Measurements from ENCODE around the gene PLXNA4.

Gene PLXNA4

GRCh38 chr7:132097550-132098134 lies 478.6 kb downstream of the PLXNA4 start:
- DNase-seq, result peak; percentile 81

GRCh38 chr7:132095111-132095765 lies 481.0 kb downstream of the PLXNA4 start:
- peak; percentile 68 for DNase-seq

DNA sequence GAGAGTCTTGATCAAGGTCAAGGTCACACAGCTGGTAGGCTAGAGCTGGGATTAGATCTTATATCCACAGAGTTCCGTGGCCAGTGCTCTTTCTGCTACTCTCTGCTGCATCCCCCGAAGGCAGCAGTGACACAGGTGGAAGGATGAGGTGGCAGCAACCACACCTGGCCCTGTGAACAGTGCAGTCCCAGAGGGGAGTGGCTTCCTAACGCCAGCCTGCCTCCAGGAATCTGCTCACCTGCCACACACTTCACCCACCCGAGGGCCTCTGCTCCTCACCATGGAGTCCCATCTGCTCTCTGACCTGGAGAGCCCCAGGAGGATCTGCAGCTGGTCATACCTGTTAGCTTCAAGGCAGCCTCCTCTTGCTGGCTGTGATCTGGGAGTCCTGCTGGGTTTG lies 484.2 kb downstream of the PLXNA4 start:
- DNase-seq, result peak; percentile 76

- DNase-seq, result no peak
Observed at GRCh38 chr7:132091706-132092105, 484.6 kb downstream of the PLXNA4 start.

- no peak for DNase-seq
Observed at GRCh38 chr7:132090444-132090843, 485.8 kb downstream of the PLXNA4 start.

- no peak for DNase-seq
Observed at GRCh38 chr7:132089356-132089755, 486.9 kb downstream of the PLXNA4 start.

DNA sequence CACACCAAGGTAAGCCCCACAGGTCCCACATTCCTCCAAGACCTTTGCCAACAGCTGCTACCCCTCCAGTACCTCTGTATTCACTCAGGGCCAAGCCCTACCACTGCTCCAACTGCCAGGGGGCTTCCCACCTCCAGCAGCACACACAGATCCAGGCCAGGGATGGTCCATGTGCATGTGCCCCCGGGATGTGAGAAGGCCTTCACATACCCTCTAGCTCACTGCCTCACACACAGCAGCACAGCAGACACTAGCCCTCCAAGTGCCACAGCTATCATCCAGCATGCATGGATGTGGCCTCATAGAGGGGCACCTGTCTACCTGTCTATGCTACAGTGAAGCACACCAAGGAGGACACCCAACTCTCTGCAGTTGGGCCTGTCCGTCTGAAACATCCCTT lies 488.8 kb downstream of the PLXNA4 start:
- no peak for DNase-seq

GRCh38 chr7:132084776-132085388 lies 491.4 kb downstream of the PLXNA4 start:
- DNase-seq, result no peak

GRCh38 chr7:132083537-132084123 lies 492.6 kb downstream of the PLXNA4 start:
- DNase-seq, result no peak

DNA sequence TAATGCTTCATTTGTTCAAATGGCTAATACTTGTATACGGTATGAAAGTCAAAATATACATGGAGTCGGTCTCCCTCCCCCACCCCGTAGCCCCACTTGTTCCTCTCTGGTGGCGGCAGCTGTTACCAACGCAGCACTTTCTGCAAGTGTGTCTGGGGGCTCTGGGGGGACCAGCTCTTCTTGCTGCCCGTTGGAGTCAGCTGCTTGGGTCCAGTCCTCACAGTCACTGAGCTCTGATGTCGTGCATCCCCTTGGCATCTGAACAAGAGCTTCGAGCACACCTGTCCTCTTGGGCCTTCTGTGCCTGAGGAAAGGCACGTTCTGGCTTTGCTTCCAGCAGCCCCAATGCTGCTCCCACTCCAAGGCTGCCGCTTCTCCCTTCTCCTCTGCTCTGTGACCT lies 493.1 kb downstream of the PLXNA4 start:
- DNase-seq, result no peak

GRCh38 chr7:132082394-132082793 lies 493.9 kb downstream of the PLXNA4 start:
- DNase-seq, result no peak

GRCh38 chr7:132081686-132082085 lies 494.6 kb downstream of the PLXNA4 start:
- DNase-seq, result no peak

DNA sequence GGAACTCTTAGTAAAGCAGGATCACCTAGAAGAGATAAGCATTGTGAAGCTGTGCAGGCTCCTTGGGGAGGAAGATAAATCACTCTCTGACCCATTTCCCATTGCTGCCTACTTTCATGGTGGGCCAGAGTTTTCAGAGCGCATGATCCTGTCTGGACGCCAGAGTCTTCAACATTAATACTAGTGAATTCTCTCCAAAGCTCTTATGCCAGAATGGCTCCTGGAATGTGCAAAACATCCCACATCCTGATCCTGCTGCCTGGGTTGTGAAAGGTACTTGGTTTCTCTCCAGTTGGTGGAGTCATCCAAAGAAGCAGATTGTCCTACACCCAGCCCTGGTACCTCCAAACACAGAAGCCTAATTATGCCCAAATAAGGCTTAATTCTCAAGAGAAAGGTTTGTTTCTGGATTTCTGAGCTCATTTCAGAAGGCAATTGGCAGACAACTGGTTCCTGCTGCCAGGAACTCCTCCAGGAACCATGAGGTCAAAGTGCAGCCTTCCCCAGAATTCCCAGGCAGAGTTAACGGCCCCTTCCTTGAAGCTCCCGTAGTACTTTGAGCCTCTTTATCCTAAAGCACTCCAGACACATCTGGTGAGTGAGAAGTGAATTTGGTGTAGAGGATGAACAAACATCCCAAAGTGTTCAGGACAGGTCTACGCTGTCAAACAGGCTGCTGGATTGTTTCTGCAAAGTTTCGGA lies 495.2 kb downstream of the PLXNA4 start:
- no peak for DNase-seq

GRCh38 chr7:132080467-132080866 lies 495.8 kb downstream of the PLXNA4 start:
- DNase-seq, result no peak

DNA sequence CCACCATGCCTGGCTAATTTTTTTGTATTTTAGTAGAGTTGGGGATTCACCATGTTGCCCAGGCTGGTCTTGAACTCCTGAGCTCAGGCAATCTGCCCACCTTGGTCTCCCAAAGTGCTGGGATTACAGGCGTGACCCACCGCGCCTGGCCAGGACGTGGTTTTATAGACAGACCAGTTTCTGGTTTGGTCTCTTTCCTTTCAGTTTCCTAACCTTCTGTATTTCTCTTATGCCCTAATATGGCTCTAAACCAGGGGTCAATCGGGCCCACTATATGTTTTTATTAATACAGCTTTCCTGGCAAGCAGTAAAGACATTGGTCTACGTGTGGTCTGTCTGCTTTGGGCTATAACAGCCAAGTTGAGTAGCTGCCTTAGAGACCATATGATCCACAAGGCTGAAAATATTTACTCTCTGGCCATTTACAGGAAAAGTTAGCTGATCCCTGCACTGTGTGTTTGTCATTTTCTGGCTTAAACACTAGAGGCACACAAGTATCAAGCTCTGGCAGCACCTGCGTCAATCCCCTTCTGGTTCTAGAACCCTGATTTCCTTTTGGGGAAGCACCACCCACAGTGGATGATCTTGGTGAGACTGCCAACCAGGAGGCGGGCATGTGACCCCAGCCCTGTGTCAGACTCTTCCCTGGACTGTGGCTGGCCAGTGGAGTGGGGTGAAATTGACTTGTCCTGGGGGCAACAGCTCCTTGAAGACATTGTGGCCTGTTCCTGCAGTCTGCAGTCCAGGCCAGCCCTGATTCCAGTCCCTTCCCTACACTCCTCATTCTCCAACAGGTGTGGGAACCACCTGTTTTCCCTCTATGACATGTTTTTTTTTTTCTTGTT lies 497.2 kb downstream of the PLXNA4 start:
- no peak for DNase-seq

- DNase-seq, result no peak
Observed at GRCh38 chr7:132077971-132078685, 498.1 kb downstream of the PLXNA4 start.

DNA sequence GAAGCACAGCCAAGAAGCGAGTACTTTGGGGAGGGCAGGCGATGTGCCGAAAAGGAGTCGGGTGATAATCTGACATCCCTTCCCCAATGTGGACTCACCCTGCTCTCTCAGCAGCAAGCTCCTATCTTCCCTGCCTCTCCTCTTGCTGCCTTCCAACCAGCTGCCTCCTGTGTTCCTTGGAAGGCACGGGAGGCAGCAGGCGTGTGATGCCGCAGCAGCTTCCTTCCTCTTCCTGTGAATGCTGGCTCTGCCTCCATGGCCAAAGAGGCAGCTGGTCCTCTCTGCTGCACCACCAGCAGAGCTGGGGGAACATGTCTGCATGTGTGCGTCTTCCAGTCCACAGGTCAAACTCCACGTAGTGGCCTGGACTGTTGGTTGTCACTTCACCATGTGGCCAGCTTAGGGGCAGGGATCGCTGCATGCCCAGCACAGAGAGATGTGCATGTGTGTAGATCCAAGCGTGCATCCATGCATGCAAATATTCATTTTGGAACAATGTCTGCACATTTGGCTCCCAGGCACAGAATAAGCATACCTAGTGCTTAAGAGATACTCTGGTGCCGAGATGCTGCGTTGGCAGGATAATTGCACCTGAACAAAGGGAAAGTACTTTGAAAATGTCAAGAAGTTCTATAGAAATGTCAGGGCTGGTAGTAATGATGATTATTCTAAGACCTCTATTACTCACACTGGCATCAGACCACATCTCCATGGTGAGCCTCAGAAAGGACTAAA lies 499.8 kb downstream of the PLXNA4 start:
- no peak for DNase-seq

GRCh38 chr7:132075515-132075914 lies 500.8 kb downstream of the PLXNA4 start:
- no peak for DNase-seq

DNA sequence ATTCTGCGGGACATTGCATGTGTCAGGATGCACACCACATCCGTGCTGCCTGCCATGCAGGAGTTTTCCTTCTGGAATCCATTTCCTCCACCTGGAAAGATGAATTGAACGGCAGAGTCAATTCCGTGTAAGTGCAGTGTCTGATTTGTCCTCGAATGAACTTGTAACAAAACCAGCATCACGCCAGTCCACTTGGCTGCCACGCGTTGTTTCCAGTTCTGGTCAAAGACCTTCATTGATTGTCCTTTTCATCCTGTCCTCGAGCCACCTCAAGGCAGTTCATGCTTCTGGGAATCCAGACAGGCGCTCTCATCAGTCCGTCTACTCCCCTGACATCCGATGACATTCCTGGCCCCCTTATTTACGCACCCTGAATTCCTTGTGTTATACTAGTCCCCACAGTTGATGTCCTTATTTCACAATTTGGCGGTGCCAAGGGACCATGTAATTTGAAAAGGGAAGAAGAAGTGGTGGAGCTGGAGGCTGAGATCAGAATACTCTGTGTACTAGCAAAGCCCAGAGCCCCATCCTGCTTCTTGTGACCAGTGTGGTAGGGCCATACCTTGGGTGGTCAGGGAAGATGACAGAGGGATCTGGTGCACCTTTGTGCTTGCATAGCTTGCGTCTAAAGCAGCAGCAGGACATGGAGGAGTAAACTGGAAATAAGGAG lies 502.2 kb downstream of the PLXNA4 start:
- no peak for DNase-seq
